ENCODE results near the gene TRIO.

The TRIO gene

DNA sequence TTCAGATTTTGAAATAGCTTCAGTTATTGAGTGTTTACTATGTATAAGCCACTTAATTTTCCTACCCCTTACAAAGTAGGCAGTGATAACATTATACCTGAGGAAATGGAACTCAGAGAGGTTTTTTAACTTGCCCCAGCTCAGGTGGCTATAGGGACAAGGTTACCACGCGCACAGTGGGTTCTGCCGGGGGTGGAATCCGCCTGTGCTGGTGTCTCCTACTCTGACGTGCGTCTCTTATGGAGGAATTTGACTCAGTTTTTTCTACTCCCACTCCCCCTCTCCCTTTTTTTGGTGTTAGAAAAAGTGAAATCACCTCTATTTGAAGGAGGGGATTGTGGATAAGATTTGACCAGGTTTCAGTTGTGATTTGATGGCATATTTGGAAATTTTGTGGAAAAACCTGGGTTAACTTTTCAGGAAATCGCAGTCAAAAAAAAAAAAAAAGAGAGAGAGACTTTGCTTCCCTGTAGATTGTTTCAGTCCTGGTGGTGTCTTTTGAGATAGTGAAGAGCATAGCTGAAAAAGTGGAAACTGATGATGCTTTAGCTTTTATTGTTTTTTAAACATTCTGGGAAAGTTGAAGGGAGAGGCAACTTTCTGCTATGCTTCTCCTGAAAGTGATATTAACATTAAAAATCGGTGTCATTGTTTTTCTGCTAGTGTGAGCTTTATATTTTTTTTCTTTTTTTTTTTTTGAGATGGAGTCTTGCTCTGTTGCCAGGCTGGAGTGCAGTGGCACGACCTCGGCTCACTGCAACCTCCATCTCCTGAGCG, 15.9 kb downstream of the TRIO start:
- Histone ChIP-seq H3K4me1 (peaks cover 0 to 71% (median 39%) of the 10 kb centered on the region in 4 donors), H3K27ac (no peak overlapping the region), H3K4me3 (no peak overlapping the region), H3K36me3 (no peaks in the 10 kb centered on the region), H3K9me3 (no peaks in the 10 kb centered on the region), H3K27me3 (no peaks in the 10 kb centered on the region)
- intact Hi-C loops (cut with DNase I; ENCODE audit: low total_unique reads), result no loop called here
- no peak for DNase-seq
- TF ChIP-seq, protein P1, sequence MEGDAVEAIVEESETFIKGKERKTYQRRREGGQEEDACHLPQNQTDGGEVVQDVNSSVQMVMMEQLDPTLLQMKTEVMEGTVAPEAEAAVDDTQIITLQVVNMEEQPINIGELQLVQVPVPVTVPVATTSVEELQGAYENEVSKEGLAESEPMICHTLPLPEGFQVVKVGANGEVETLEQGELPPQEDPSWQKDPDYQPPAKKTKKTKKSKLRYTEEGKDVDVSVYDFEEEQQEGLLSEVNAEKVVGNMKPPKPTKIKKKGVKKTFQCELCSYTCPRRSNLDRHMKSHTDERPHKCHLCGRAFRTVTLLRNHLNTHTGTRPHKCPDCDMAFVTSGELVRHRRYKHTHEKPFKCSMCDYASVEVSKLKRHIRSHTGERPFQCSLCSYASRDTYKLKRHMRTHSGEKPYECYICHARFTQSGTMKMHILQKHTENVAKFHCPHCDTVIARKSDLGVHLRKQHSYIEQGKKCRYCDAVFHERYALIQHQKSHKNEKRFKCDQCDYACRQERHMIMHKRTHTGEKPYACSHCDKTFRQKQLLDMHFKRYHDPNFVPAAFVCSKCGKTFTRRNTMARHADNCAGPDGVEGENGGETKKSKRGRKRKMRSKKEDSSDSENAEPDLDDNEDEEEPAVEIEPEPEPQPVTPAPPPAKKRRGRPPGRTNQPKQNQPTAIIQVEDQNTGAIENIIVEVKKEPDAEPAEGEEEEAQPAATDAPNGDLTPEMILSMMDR (IDR thresholded peaks at IDR 0.05), result no peak

DNA sequence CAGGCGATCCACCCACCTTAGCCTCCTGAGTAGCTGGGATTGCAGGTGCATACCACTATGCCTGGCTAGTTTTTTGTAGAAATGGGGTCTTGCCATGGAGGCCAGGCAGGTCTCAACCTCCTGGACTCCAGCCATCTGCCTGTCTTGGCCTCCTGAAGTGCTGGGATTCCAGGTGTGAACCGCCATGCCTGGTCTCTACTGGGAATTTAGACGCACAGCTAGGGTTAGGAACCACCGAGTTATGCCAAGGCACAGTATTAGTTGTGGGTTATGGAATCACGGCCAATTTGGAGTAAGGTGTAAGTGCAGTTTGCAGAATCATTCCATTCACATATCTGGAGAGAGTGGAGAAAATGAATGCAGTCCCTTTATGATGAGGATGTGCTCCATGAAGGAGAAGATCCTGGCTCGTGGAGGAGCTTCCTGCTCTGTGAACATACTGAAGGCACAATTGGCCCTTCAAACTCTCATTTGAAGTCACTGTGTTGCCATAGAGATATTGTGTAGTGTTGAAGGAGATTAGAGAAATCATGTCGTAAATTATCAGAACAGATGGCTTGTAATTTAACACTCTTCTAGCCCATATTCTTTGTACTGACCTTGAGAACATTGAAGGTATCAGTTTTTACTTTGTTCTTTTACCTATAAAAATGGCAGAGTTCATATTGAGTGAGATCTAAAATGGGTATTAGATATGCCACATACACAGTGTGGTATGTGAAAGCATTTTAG, 18.8 kb downstream of the TRIO start:
- H3K4me1 ChIP-seq, result peaks cover 0 to 57% (median 18%) of the 10 kb centered on the region in 4 donors
- H3K4me3 ChIP-seq, result no peak overlapping the region
- no peaks in the 10 kb centered on the region for H3K9me3 ChIP-seq
- TF ChIP-seq, protein P1 (IDR thresholded peaks at IDR 0.05), result no peak
- no peak for DNase-seq
- no peaks in the 10 kb centered on the region for H3K36me3 ChIP-seq
- H3K27me3 ChIP-seq, result no peaks in the 10 kb centered on the region
- H3K27ac ChIP-seq, result no peak overlapping the region
- intact Hi-C loops (cut with DNase I; ENCODE audit: low total_unique reads), result no loop called here

DNA sequence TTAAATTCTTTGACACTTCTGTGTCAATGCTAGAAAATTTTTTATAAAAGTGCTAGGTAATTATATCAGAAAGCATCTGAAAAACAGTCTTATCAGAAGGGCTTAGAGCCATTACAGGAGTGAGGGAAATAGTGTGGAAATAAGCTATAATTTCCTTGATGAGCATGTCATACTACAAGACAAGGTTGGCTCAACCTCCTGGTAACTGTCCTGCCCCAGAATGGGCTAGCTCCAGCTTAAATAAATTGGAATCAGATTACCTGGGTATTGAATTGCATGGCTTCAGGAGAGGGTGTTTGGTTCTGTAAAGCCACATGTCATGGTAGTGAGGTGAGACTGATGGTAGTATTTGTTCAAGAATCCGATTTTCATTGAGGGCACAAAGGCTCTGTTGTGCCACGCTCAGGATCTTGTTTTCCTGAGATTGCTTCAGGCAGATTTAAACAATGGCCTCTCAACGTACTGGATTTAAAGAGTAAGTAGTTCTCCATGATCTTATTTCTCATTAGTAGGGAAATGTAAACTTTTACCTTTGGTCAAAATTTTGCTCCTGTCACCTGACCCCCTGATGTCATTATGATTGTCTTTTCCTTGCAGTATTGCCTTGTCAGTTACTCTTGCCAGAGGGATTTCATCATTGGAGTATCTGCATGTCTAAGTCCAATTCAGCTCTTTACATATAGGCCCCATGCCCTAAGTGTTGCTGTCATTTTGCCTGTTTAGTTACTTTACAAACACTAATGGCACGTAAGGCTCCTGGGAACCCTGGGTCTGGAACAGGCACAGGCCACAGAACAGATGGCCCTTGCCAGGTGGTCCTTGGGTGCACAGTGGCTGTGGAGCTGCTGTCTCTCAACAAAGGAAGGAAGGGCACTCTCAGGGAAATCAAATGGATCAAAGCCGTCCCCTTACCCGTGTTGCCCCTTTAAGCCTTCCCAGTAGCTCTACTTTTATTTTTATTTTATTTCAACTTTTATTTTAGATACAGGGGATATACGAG, 21.3 kb downstream of the TRIO start:
- intact Hi-C loops (cut with DNase I; ENCODE audit: low total_unique reads), result no loop called here
- TF ChIP-seq, protein P1 (IDR thresholded peaks at IDR 0.05), result no peak
- no peaks in the 10 kb centered on the region for H3K27me3 ChIP-seq
- H3K4me1 ChIP-seq, result peaks cover 0 to 63% (median 21%) of the 10 kb centered on the region in 4 donors
- no peaks in the 10 kb centered on the region for H3K9me3 ChIP-seq
- no peak for DNase-seq
- H3K4me3 ChIP-seq, result no peak overlapping the region
- no peaks in the 10 kb centered on the region for H3K36me3 ChIP-seq
- H3K27ac ChIP-seq, result no peak overlapping the region

DNA sequence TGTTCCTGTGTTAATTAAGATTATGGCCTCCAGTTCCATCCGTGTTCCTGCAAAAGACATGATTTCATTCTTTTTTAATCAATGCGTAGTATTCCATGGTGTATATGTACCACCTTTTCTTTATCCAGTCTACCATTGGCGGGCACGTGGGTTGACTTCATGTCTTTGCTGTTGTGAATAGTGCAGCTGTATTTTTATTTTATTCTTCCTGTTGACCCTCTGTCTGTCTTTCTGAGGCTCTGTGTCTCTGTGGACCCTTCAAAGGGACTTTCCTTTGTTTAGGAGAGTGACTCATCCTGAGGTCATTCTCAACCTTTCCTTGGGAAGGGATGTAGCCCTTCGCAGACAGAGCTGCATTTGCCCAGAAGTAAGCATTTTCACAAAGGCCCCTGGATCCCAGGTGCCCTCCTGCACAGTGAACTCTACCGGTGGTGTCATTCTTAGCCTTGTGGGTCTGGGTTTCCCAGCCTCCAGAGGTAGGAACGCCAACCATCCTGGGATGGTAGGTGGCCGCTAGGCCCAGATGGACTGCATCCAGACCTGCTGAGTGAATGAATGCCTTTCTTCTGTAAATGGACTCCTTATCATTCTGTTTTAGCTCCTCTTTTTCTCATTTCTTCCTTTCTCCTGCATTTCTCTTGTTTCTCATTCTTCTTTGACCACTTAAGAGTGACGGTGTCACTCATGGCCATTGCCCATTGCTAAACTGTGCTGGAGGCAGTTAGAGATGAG, 22.4 kb downstream of the TRIO start:
- Histone ChIP-seq H3K27ac (no peak overlapping the region), H3K36me3 (no peaks in the 10 kb centered on the region), H3K4me1 (peaks cover 0 to 54% (median 21%) of the 10 kb centered on the region in 4 donors), H3K27me3 (no peaks in the 10 kb centered on the region), H3K4me3 (no peak overlapping the region), H3K9me3 (no peaks in the 10 kb centered on the region)
- DNase-seq, result no peak
- intact Hi-C loops (cut with DNase I; ENCODE audit: low total_unique reads), result no loop called here
- TF ChIP-seq, protein P1 (IDR thresholded peaks at IDR 0.05), result no peak

DNA sequence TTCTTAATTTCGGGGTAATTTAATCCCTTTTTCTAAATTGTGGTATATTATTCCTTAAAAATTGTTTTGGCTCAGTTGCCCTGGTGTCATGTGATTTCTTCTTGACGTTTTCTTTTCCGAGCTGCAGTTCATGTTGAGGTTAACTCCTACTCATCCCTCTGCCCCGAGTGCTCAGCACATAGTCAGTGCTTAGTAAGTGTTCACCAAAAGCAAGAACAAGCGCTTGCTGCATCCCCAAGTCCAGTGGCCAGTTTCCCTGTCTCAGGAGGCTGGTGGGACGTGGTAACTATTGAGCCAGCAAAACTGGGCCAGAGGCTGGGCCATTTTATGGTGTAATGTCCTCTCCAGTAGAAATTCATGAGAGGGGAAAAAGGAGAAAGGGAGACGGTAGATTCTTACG, 23.3 kb downstream of the TRIO start:
- DNase-seq, result no peak
- H3K9me3 ChIP-seq, result no peaks in the 10 kb centered on the region
- intact Hi-C loops (cut with DNase I; ENCODE audit: low total_unique reads), result no loop called here
- H3K4me1 ChIP-seq, result peaks cover 0 to 51% (median 23%) of the 10 kb centered on the region in 4 donors
- H3K4me3 ChIP-seq, result no peak overlapping the region
- no peak overlapping the region for H3K27ac ChIP-seq
- TF ChIP-seq, protein P1 (IDR thresholded peaks at IDR 0.05), result no peak
- H3K27me3 ChIP-seq, result no peaks in the 10 kb centered on the region
- no peaks in the 10 kb centered on the region for H3K36me3 ChIP-seq
